C4-2B (cell line): Measurements from ENCODE around the gene UVSSA.
"Not testable (repeated sequence)": the region's sequence is repeated elsewhere in the genome, so short reads cannot be mapped to it uniquely, and the experiment has no call there.

Experiments used
- H3K27ac ChIP-seq: fragments of 450-650 bp; 2 replicates; pipeline ENCODE4 v1.5.1; 2017
- ZFX ChIP-seq: fragments of 450-650 bp; IDR thresholded peaks from 2 replicates; pipeline ENCODE4 v1.6.1; 2017
- TF ChIP-seq, protein P1 (sequence below): fragments of 450-650 bp; conservative IDR thresholded peaks from 2 replicates; pipeline ENCODE4 v1.5.1; 2017; ENCODE audit warnings: mild to moderate bottlenecking

Gene UVSSA

DNA sequence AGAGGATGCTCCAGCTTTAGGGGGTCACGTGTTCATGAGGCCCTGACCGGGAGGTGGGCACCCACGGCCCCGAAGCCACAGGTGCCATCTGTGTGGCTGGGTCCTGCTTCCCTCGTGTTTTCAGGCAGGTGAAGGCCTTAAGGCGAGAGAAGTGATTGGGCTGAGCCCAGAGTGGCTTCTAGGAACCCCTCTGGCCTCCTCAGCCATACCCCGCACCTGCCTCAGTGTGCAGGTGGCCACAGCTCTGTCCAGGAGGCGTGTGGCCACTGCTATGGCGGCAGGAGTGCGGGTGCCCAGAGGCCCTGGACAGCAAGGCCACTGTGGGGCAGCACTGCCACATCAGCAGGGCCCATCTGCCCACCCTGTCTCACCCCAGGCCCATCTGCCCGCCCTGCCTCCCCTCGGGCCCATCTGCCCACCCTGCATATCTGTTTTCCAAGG is 34.2 kb downstream of the UVSSA start:
- no peak overlapping the region for H3K27ac ChIP-seq
- no peak for TF ChIP-seq ZFX
- TF ChIP-seq, protein P1, sequence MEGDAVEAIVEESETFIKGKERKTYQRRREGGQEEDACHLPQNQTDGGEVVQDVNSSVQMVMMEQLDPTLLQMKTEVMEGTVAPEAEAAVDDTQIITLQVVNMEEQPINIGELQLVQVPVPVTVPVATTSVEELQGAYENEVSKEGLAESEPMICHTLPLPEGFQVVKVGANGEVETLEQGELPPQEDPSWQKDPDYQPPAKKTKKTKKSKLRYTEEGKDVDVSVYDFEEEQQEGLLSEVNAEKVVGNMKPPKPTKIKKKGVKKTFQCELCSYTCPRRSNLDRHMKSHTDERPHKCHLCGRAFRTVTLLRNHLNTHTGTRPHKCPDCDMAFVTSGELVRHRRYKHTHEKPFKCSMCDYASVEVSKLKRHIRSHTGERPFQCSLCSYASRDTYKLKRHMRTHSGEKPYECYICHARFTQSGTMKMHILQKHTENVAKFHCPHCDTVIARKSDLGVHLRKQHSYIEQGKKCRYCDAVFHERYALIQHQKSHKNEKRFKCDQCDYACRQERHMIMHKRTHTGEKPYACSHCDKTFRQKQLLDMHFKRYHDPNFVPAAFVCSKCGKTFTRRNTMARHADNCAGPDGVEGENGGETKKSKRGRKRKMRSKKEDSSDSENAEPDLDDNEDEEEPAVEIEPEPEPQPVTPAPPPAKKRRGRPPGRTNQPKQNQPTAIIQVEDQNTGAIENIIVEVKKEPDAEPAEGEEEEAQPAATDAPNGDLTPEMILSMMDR, result no peak

DNA sequence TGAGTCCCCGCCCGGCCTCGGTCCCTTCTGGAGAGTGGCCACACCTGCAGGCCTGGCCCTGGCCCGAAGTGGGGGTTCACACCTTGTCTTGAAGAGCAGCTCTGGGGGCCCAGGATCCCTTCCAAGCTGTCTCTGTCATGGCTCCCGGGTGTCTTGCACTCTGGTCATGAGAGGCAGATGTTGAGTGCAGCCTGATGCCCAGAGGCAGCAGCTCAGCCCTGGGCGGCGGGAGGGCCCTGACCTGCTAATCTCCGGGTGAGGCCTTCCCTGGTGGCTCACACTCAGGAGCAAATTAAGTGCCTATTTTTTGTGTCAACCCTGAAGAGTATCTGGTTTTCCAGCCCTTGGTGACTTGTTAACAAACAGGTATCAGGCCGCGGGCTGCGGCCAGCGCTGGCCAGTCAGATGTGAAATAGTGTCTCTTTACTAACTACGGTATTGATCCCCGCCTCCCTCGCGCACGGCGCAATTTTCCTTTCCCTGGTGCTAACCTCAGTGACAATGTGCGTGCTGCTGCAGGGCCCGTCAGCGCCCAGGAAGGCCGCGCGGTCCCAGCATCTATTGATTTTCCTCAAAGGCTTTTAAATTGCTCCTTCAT is 35.0 kb downstream of the UVSSA start:
- no peak overlapping the region for H3K27ac ChIP-seq
- no peak for TF ChIP-seq ZFX
- TF ChIP-seq, protein P1, result no peak

DNA sequence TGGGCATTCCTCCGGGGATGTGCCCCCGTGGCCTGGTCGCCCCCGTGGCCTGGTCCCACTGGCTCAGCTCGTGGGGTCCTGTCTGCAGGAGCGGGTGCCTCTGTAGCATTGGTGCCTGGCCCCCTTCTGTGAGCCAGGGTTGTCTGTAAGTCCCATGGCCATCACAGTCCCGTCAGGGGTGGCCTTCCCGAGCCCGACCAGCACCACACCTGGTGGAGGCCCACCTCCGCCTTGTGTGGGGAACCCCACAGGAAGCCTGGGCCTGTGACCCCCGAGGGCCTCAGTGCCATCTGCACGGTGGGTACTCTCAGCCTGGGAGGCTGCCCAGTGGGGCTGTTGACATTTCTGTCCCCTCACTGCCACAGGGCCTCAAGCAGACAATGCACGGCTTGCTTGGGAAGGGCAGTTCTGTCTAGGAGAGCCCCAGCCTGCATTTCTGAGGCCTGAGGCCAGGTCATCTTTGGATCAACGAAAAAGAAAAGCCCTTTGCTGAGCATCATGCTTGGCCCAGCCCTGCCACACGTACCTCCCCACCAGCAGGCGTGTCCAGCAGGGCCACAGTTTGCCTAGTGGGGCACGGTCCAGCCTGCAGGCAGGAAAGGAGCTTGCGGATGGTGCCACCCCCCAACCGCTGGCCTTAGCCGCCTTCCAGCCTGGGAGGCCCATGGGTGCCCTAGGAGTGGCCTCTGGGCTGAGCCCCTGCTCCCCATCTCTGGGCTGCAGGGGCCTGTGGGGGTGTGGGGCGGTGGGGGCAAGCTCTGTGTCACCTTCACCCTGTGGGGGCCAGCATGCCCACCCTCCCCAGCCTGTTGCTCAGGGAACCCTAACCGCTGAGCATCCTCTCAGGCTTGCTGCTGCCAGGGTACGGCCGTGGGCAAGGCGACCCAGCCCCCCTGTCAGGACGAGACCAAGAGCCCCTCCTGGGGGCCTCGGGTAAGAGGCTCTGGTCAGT is 36.0 kb downstream of the UVSSA start:
- TF ChIP-seq, protein P1, result no peak
- no peak for TF ChIP-seq ZFX
- H3K27ac ChIP-seq, result no peak overlapping the region

DNA sequence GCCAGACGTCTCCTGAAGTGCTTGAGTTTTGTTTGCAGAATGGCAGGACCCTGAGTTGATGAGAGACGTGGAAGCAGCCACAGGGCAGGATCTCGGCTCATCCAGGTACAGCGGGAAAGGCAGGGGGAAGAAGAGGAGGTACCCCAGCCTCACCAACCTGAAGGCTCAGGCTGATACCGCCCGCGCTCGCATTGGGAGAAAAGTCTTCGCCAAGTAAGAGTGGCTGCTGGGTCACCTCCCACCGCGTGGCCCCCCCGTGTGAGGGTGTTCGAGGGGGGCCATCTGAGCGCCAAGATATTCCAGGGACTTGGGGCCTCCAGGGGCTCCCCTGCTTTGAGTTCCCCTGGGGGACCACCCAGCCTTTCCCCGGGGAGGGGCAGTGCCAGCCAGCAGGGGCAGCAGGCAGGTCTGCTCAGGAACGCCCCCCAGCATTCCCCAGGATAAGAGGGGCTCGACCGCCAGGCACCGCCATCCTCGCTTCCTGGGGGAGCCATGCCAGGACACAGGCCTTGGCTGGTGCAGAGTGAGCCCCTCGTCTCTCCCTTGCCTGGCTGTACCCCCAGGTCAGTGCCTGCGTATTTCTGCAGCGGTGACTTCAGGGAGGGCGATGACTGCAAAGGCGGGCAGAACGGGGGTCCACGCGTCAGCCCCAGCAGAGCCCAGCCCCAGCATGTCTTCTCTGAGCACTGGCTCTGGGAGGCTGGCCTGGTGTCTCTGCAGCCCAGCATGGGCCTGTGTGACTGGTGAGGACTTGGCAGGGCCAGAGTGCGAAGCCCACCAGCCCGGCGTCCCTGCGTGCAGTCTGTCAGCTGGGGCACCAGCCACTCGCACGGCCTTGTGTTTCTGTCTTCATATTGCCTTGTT is 37.0 kb downstream of the UVSSA start:
- no peak overlapping the region for H3K27ac ChIP-seq
- TF ChIP-seq ZFX, result no peak
- TF ChIP-seq, protein P1, result no peak

DNA sequence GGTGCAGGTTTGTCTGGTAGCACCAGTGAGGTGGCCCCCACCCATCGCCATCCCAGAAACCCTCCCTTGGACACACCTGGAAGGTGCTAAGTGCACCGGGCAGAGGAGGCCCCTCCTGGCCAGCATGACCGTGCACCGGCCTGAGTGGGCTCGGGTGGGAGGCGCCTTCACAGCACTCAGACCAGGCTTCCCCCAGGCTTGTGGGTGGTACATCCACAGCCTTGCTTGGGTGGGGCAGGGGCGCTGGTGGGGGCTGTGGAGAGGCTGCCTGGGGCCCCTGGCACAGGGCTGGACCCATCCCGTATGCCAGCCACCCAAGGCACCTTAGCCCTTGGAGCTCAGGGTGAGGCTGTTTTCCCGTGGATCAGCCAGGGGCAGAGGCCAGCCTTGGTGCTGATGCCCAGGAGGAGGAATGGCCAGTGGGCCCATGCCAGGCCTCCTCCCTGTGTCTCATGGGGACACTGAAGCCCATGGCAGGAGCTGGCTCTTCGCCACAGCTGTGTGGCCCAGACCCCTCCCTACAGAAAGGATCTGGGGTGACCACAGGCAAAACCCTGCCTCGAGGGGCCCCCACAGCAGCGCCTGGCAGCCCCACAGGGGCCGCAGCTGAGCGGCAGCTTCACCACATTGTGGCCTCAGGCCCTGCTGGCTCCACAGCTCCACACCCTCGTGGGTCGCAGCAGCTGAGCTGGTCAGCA is 37.8 kb downstream of the UVSSA start:
- no peak overlapping the region for H3K27ac ChIP-seq
- TF ChIP-seq, protein P1, result no peak

DNA sequence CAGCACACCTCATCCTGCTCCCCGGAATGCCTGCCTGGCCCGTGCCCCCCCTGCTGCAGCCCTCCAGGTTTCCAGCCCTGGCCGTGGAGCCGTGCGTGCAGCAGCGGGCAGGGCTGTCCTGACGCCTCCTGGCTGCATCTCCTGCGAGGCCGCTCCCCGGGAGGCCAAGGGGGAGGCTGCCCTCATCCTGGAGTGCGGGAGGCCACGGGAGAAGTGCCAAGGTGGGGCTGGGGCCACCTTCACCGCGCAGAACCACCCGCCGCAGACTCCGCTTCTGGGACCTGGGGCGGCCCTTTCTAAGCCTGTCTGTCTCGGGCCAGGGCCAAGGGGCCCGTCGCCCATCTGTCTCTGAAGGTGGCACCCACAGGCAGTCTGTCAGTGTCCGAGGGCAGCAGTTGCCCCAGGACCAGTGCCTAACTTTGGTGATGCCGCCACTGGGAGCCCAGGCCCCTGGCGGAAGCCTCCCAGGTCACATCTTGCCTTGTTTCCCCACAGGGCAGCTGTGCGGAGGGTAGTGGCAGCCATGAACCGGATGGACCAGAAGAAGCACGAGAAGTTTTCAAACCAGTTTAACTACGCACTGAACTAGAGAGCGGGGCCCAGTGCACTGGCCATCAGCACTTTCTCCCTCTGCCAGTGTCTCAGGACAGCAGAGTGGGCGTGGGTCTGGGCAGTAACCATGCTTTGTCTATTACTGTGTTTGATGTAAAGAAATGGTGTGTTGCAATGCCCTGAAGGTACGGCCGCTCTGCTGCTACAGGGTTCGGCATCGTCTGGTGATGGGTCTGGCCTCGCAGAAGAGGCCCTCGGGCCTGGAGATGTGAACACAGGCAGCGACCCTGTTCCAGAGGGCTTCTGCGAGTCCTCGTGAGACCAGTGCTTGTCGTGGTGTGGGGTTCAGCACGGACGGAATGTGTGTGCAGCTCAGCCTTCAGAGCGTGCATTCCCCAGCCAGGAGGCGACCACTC is 38.6 kb downstream of the UVSSA start:
- H3K27ac ChIP-seq, result no peak overlapping the region
- TF ChIP-seq, protein P1, result no peak
- no peak for TF ChIP-seq ZFX

DNA sequence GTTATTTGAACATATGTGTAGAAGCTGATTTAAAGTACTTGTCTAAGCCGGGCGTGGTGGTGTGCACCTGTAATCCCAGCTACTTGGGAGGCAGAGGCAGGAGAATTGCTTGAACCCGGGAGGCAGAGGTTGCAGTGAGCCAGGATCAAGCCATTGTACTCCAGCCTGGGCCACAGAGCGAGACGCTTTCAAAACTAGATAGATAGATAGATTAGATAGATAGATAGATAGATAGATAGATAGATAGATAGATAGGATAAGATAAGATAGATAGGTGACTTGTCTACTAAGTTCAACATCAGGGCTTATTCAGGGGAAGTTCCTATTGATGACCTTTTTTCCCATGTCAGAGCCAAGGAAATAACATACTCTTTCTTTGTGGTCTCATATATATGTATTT is 46.4 kb downstream of the UVSSA start:
- not testable (repeated sequence) for H3K27ac ChIP-seq
